Endothelial cell of umbilical vein (primary cell): ENCODE data around the gene AGBL4. TPM values are rescaled to one million over a fixed set of nuclear protein-coding genes. Genes with fewer than 3 reads are reported as not detected.

Experiments
- BruUV-seq: library from RNA; stranded (reverse); fragments of 400-500 nt; replicated peaks from 2 replicates; lab custom pipeline; 2021; lab: Mats Ljungman, UMichigan
- CTCF ChIA-PET: fragments of 300-600, 350-600 bp; sonication (Branson Sonifier 250); formaldehyde crosslinking; loops from one replicate; lab custom pipeline; 2021; ENCODE audit warnings: antibody characterized with exemption, inconsistent platforms; lab: Charles Lee
- POLR2A ChIA-PET: fragments of 300-600, 350-600 bp; sonication (Branson Sonifier 250); formaldehyde crosslinking; loops from one replicate; lab custom pipeline; 2021; ENCODE audit warnings: antibody characterized with exemption, inconsistent platforms; lab: Charles Lee
- DNase-seq: peaks from one replicate; pipeline ENCODE4 v3.0.0-alpha.2; 2011; ENCODE audit warnings: low read depth, low spot score
- FAIRE-seq: peaks from 2 replicates; lab custom pipeline; 2011; peaks lifted over from hg19 to GRCh38; lab: Jason Lieb, UNC
- H2AFZ ChIP-seq: 2 replicates; pipeline ENCODE4 v1.6.0; 2012; ENCODE audit warnings: low read depth, low read length, control low read depth, inconsistent platforms
- H3K27ac ChIP-seq: 2 replicates; pipeline ENCODE4 v1.5.1; 2011; ENCODE audit warnings: low read depth, mild to moderate bottlenecking, control low read depth, low read length, moderate library complexity; ENCODE audit not compliant: insufficient read depth
- H3K27me3 ChIP-seq, 2 experiments: 2 replicates each; pipeline versions ENCODE4 v1.6.0 to v1.6.1; 2011; ENCODE audit warnings: low read length in 2 of 2, mixed read lengths in 1 of 2; ENCODE audit not compliant: control insufficient read depth in 2 of 2, insufficient read depth in 2 of 2
- H3K36me3 ChIP-seq, 2 experiments: 2 replicates in 1 of 2; 3 replicates in 1 of 2; pipeline ENCODE4 v1.5.1; 2011; ENCODE audit warnings: low read length in 2 of 2, mild to moderate bottlenecking in 1 of 2, moderate library complexity in 1 of 2; ENCODE audit not compliant: control insufficient read depth in 2 of 2, insufficient read depth in 2 of 2; ENCODE audit errors: extremely low read depth in 1 of 2
- H3K4me1 ChIP-seq: 3 replicates; pipeline ENCODE4 v1.5.1; 2011; ENCODE audit warnings: mild to moderate bottlenecking, low read length; ENCODE audit not compliant: control insufficient read depth, insufficient read depth; ENCODE audit errors: extremely low read depth
- H3K4me2 ChIP-seq: 2 replicates; pipeline ENCODE4 v1.6.1; 2011; ENCODE audit warnings: low read length, control low read depth, mixed read lengths; ENCODE audit not compliant: insufficient read depth
- H3K4me3 ChIP-seq, 3 experiments: fragments of 200-600 bp in 1 of 3; sonication (generic), shearing (Covaris generic) in 1 of 3; replicated peaks in 1 of 3; 2 replicates each; pipeline ENCODE4 v1.5.1; 2011 to 2016; ENCODE audit warnings: control low read depth in 3 of 3, low read length in 3 of 3, mild to moderate bottlenecking in 2 of 3, inconsistent platforms in 1 of 3, low read depth in 1 of 3, moderate library complexity in 1 of 3; ENCODE audit not compliant: insufficient read depth in 1 of 3
- H3K79me2 ChIP-seq: 2 replicates; pipeline ENCODE4 v1.6.0; 2012; ENCODE audit warnings: low read length, inconsistent platforms; ENCODE audit not compliant: control insufficient read depth, insufficient read depth
- H3K9ac ChIP-seq: replicated peaks from 2 replicates; pipeline ENCODE3; 2011; ENCODE audit warnings: low read length, control low read depth; ENCODE audit not compliant: insufficient read depth; ENCODE audit errors: extremely low read depth
- H3K9me1 ChIP-seq: replicated peaks from 3 replicates; pipeline ENCODE4 v1.6.0; 2011; ENCODE audit warnings: mild to moderate bottlenecking, low read length; ENCODE audit not compliant: control insufficient read depth, insufficient read depth; ENCODE audit errors: extremely low read depth
- H3K9me3 ChIP-seq: replicated peaks from 2 replicates; pipeline ENCODE4 v1.5.1; 2012; ENCODE audit warnings: low read length, inconsistent platforms; ENCODE audit not compliant: control insufficient read depth, insufficient read depth
- H4K20me1 ChIP-seq: replicated peaks from 2 replicates; pipeline ENCODE3; 2011; ENCODE audit warnings: mild to moderate bottlenecking, low read length; ENCODE audit not compliant: control insufficient read depth, insufficient read depth; ENCODE audit errors: extremely low read depth
- EZH2 ChIP-seq: IDR thresholded peaks from 2 replicates; pipeline ENCODE4 v1.6.1; 2012; ENCODE audit warnings: borderline replicate concordance, low read depth, mild to moderate bottlenecking, moderate library complexity, low read length, inconsistent platforms; ENCODE audit not compliant: severe bottlenecking
- FOS ChIP-seq: IDR thresholded peaks from 2 replicates; pipeline ENCODE4 v1.6.1; 2011; ENCODE audit warnings: mild to moderate bottlenecking, low read length, moderate library complexity, borderline replicate concordance; ENCODE audit not compliant: insufficient read depth
- GATA2 ChIP-seq: IDR thresholded peaks from 2 replicates; pipeline ENCODE4 v1.7.0; 2011; ENCODE audit warnings: low read depth, mild to moderate bottlenecking, moderate library complexity, mixed read lengths, low read length; ENCODE audit not compliant: insufficient read length, insufficient read depth
- JUN ChIP-seq: IDR thresholded peaks from 2 replicates; pipeline ENCODE4 v1.6.1; 2011; ENCODE audit warnings: borderline replicate concordance, low read depth; ENCODE audit not compliant: insufficient read length, insufficient read depth
- MYC ChIP-seq: IDR thresholded peaks from one replicate; pipeline ENCODE4 v1.6.1; 2011; ENCODE audit warnings: mild to moderate bottlenecking, low read depth, low read length
- POLR2A ChIP-seq: IDR thresholded peaks from 2 replicates; pipeline ENCODE4 v1.6.1; 2012; ENCODE audit warnings: low read depth, mild to moderate bottlenecking, control low read depth, low read length
- POLR2AphosphoS5 ChIP-seq: IDR thresholded peaks from 2 replicates; pipeline ENCODE4 v1.6.1; 2012; ENCODE audit warnings: low read depth, mild to moderate bottlenecking, control low read depth, low read length, moderate library complexity; ENCODE audit not compliant: insufficient read depth
- dilution Hi-C: fragments of 300-500 bp; cut with MboI; formaldehyde crosslinking; loops from one replicate; pipeline ENCODE4 v1.15.0; 2019; ENCODE audit warnings: low sequenced_read_pairs; ENCODE audit not compliant: extremely low pct_ligation_motif_present
- intact Hi-C: fragments of 100-400 bp; cut with micrococcal nuclease; formaldehyde crosslinking; loops from one replicate; pipeline ENCODE4 v1.10.0; 2022
- polyA plus RNA-seq, 4 experiments: library from polyadenylated mRNA; depleted of rRNA in 3 of 4; stranded (reverse) in 3 of 4; unstranded in 1 of 4; fragments of >200 nt; gene quantifications; 2 replicates each; pipeline versions ENCODE4 v1.2.1 to v1.2.3, GENCODE V29; 2011 to 2012; ENCODE audit warnings: missing spikeins in 1 of 4
- total RNA-seq: library from RNA; stranded (reverse); gene quantifications from 2 replicates; pipeline ENCODE4 v1.2.3, GENCODE V29; 2021
- TF ChIP-seq, protein P1 (sequence below), 2 donors: IDR thresholded peaks; 1 replicate in 1 of 2; 2 replicates in 1 of 2; pipeline ENCODE4 v1.5.1; 2011; ENCODE audit warnings: low read length in 2 of 2, mild to moderate bottlenecking in 2 of 2, moderate library complexity in 2 of 2, control low read depth in 1 of 2, inconsistent platforms in 1 of 2, low read depth in 1 of 2; ENCODE audit not compliant: insufficient read depth in 1 of 2; ENCODE audit errors: extremely low read depth in 1 of 2
- TF ChIP-seq, protein P2 (sequence below): IDR thresholded peaks from 2 replicates; pipeline ENCODE4 v1.6.1; 2011; ENCODE audit not compliant: insufficient read depth, insufficient read length

AGBL4 gene
- total and polyA plus RNA-seq, 2 donors (not counting 3 experiments of a cell fraction or from before 2014, with no cell fraction given), result not detected

DNA sequence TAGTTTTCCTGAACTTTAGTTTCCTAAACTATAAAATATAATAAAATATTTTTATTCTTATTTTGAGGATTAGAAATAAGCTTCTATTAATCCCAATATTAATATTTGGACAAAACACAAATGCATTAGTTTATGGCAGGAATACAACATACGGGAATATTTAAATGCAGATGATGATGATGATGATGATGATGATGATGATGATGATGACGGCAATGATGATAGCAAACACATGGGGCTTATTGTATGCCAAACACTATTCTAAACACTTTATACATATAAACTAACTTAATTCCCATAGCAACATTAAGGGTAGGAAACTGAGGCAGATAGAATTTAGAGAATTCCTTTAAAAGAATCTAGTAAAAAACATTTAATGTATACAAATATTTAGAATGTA, 705.5 kb downstream of the AGBL4 start:
- H3K9me1 ChIP-seq, result no peaks in the 10 kb centered on the region
- H3K27me3 ChIP-seq, result no peaks in the 10 kb centered on the region
- no peak overlapping the region for H3K4me3 ChIP-seq
- H3K9ac ChIP-seq, result no peak overlapping the region
- H4K20me1 ChIP-seq, result no peaks in the 10 kb centered on the region
- H3K9me3 ChIP-seq, result no peaks in the 10 kb centered on the region
- CTCF ChIA-PET, result no interaction called here
- no peaks in the 10 kb centered on the region for H3K4me1 ChIP-seq
- BruUV-seq, result no TSS peak
- dilution Hi-C loops, result no loop called here
- no peak for DNase-seq
- intact Hi-C loops, result no loop called here
- no peak overlapping the region for H3K27ac ChIP-seq
- TF ChIP-seq, protein P1, sequence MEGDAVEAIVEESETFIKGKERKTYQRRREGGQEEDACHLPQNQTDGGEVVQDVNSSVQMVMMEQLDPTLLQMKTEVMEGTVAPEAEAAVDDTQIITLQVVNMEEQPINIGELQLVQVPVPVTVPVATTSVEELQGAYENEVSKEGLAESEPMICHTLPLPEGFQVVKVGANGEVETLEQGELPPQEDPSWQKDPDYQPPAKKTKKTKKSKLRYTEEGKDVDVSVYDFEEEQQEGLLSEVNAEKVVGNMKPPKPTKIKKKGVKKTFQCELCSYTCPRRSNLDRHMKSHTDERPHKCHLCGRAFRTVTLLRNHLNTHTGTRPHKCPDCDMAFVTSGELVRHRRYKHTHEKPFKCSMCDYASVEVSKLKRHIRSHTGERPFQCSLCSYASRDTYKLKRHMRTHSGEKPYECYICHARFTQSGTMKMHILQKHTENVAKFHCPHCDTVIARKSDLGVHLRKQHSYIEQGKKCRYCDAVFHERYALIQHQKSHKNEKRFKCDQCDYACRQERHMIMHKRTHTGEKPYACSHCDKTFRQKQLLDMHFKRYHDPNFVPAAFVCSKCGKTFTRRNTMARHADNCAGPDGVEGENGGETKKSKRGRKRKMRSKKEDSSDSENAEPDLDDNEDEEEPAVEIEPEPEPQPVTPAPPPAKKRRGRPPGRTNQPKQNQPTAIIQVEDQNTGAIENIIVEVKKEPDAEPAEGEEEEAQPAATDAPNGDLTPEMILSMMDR (IDR thresholded peaks at IDR 0.05; ENCODE audit: extremely low read depth in 1 of 2, insufficient read depth in 1 of 2, low read depth in 1 of 2, low read length in 2 of 2), result no peak
- no peak for TF ChIP-seq FOS
- POLR2A ChIA-PET, result no interaction called here
- H3K79me2 ChIP-seq, result no peaks in the 10 kb centered on the region
- no peak overlapping the region for H3K4me2 ChIP-seq
- no peak overlapping the region for H2AFZ ChIP-seq
- FAIRE-seq, result no peak
- H3K36me3 ChIP-seq, result no peaks in the 10 kb centered on the region

DNA sequence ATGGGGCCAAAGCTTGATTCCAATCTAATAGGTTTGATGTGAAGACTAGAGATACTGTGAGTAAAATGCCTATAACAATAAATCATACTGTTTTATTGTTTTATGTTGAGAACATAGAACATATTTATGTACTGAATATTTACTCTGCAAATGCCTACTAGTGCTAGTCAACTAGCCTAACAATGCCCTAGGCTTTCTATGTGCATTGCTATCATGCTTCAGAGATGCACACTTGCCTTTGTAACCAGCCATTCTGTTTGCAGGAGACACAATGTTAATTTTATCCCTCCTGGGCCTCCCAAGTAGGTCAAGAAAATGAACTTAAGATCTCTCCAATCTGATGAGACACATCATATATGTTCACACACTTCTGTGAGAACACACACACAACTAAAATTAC, 716.3 kb downstream of the AGBL4 start:
- no peak for FAIRE-seq
- H3K4me3 ChIP-seq, result no peak overlapping the region

More for the DNA sequence above, 716.3 kb downstream of the AGBL4 start:
- dilution Hi-C loops (no loop called here), intact Hi-C loops (no loop called here)
- Histone ChIP-seq H3K36me3 (no peaks in the 10 kb centered on the region), H3K27ac (no peak overlapping the region), H3K9ac (no peak overlapping the region), H4K20me1 (no peaks in the 10 kb centered on the region), H3K4me1 (no peaks in the 10 kb centered on the region), H3K9me1 (no peaks in the 10 kb centered on the region), H3K4me2 (no peak overlapping the region), H3K9me3 (peaks cover 3% of the 10 kb centered on the region), H3K79me2 (no peaks in the 10 kb centered on the region), H2AFZ (no peak overlapping the region), H3K27me3 (no peaks in the 10 kb centered on the region)
- CTCF ChIA-PET, result no interaction called here
- no TSS peak for BruUV-seq
- POLR2A ChIA-PET, result no interaction called here
- no peak for DNase-seq
- TF ChIP-seq EZH2 (no peak), FOS (no peak), GATA2 (no peak), POLR2A (no peak), JUN (no peak), MYC (no peak), POLR2AphosphoS5 (no peak)
- TF ChIP-seq, protein P2, sequence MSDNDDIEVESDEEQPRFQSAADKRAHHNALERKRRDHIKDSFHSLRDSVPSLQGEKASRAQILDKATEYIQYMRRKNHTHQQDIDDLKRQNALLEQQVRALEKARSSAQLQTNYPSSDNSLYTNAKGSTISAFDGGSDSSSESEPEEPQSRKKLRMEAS, result no peak
- TF ChIP-seq, protein P1 (IDR thresholded peaks at IDR 0.05; ENCODE audit: extremely low read depth in 1 of 2, insufficient read depth in 1 of 2, low read depth in 1 of 2, low read length in 2 of 2), result no peak
